Neural cell (in vitro differentiated cells): ENCODE data around the gene ANGPTL3. TPM values are rescaled to one million over a fixed set of nuclear protein-coding genes. Genes with fewer than 3 reads are reported as not detected.

Experiments used
- H2AFZ ChIP-seq: fragments of 200-600, 300-800 bp; sonication (generic), shearing (Covaris generic); 2 replicates; pipeline ENCODE4 v1.6.0; 2014; ENCODE audit warnings: low read depth, mild to moderate bottlenecking, antibody characterized with exemption, low read length, moderate library complexity
- H3F3A ChIP-seq: fragments of 200-600 bp; shearing (Covaris generic); 2 replicates; pipeline ENCODE4 v1.6.1; 2016; ENCODE audit warnings: mild to moderate bottlenecking, moderate library complexity, mixed read lengths, antibody characterized with exemption, low read length; ENCODE audit not compliant: insufficient read depth, poor library complexity, severe bottlenecking
- H3K27ac ChIP-seq: fragments of 200-600, 300-800 bp; sonication (generic), shearing (Covaris generic); 2 replicates; pipeline ENCODE4 v1.5.1; 2014; ENCODE audit warnings: mild to moderate bottlenecking, low read length, moderate library complexity
- H3K27me3 ChIP-seq: fragments of 300-800, 200-600 bp; sonication (generic), shearing (Covaris generic); 2 replicates; pipeline ENCODE4 v1.6.0; 2014; ENCODE audit warnings: mild to moderate bottlenecking, low read depth, low read length, moderate library complexity; ENCODE audit not compliant: insufficient read depth
- H3K36me3 ChIP-seq: fragments of 300-800, 200-600 bp; sonication (generic), shearing (Covaris generic); 2 replicates; pipeline ENCODE4 v1.5.1; 2014; ENCODE audit warnings: mild to moderate bottlenecking, antibody characterized with exemption, low read length, moderate library complexity; ENCODE audit not compliant: insufficient read depth
- H3K4me2 ChIP-seq: fragments of 300-800, 200-600 bp; sonication (generic), shearing (Covaris generic); 2 replicates; pipeline ENCODE4 v1.6.0; 2014; ENCODE audit warnings: mild to moderate bottlenecking, low read length
- H3K4me3 ChIP-seq: fragments of 300-800, 200-600 bp; sonication (generic), shearing (Covaris generic); 2 replicates; pipeline ENCODE4 v1.5.1; 2014; ENCODE audit warnings: mild to moderate bottlenecking, low read length, moderate library complexity
- H3K79me2 ChIP-seq: fragments of 200-600 bp; shearing (Covaris generic); replicated peaks from 2 replicates; pipeline ENCODE4 v1.6.0; 2014; ENCODE audit warnings: mild to moderate bottlenecking, low read length, moderate library complexity; ENCODE audit not compliant: insufficient read depth
- H3K9ac ChIP-seq: fragments of 300-800, 200-600 bp; sonication (generic), shearing (Covaris generic); 2 replicates; pipeline ENCODE4 v1.6.1; 2016; ENCODE audit warnings: mild to moderate bottlenecking, low read length, mixed read lengths
- H3K9me2 ChIP-seq: fragments of 200-600 bp; shearing (Covaris generic); 2 replicates; pipeline ENCODE4 v1.6.1; 2016; ENCODE audit warnings: mild to moderate bottlenecking, low read length, mixed read lengths; ENCODE audit not compliant: insufficient read depth
- H3K9me3 ChIP-seq: fragments of 200-600, 300-800 bp; sonication (generic), shearing (Covaris generic); 2 replicates; pipeline ENCODE4 v1.6.1; 2016; ENCODE audit warnings: mild to moderate bottlenecking, mixed run types, low read length, moderate library complexity, mixed read lengths
- H4K20me1 ChIP-seq: fragments of 200-600 bp; shearing (Covaris generic); 2 replicates; pipeline ENCODE4 v1.6.1; 2016; ENCODE audit warnings: mild to moderate bottlenecking, mixed run types; ENCODE audit not compliant: insufficient read depth
- CTCF ChIP-seq: fragments of 450-650 bp; IDR thresholded peaks from 2 replicates; pipeline ENCODE4 v1.5.1; 2014; ENCODE audit warnings: antibody characterized with exemption, mild to moderate bottlenecking, moderate library complexity; ENCODE audit not compliant: poor library complexity, severe bottlenecking
- EP300 ChIP-seq: fragments of 450-650 bp; conservative IDR thresholded peaks from 2 replicates; pipeline ENCODE4 v1.6.1; 2014; ENCODE audit warnings: antibody characterized with exemption, mild to moderate bottlenecking, moderate library complexity; ENCODE audit not compliant: poor library complexity, severe bottlenecking
- EZH2 ChIP-seq: fragments of 200-600, 300-800 bp; shearing (Covaris generic), sonication (generic); IDR thresholded peaks from 2 replicates; pipeline ENCODE4 v1.6.1; 2014; ENCODE audit warnings: antibody characterized with exemption, low read length, borderline replicate concordance, mild to moderate bottlenecking; ENCODE audit not compliant: insufficient read depth, poor library complexity, severe bottlenecking
- MXI1 ChIP-seq: fragments of 450-650 bp; conservative IDR thresholded peaks from 2 replicates; pipeline ENCODE4 v1.6.1; 2014; ENCODE audit warnings: antibody characterized with exemption, mild to moderate bottlenecking; ENCODE audit not compliant: poor library complexity, severe bottlenecking
- POLR2AphosphoS5 ChIP-seq: IDR thresholded peaks from 2 replicates; pipeline ENCODE4 v1.6.1; 2012
- RAD21 ChIP-seq: fragments of 450-650 bp; conservative IDR thresholded peaks from 2 replicates; pipeline ENCODE4 v1.6.1; 2014; ENCODE audit warnings: antibody characterized with exemption, mild to moderate bottlenecking, moderate library complexity
- REST ChIP-seq: IDR thresholded peaks from 2 replicates; pipeline ENCODE4 v1.6.1; 2012; ENCODE audit warnings: borderline replicate concordance
- SMC3 ChIP-seq: fragments of 450-650 bp; conservative IDR thresholded peaks from 2 replicates; pipeline ENCODE4 v1.6.1; 2014; ENCODE audit warnings: antibody characterized with exemption, mild to moderate bottlenecking, moderate library complexity; ENCODE audit not compliant: poor library complexity
- TAF1 ChIP-seq: IDR thresholded peaks from 2 replicates; pipeline ENCODE4 v1.6.1; 2012; ENCODE audit warnings: low read depth
- polyA plus RNA-seq: library from polyadenylated mRNA; depleted of rRNA; stranded (reverse); fragments of >200 nt; gene quantifications from 2 replicates; pipeline ENCODE4 v1.2.3, GENCODE V29; 2014

Gene ANGPTL3
- polyA plus RNA-seq, 1 donor from 2014 or later: not detected

- H3K79me2 ChIP-seq: no peaks in the 10 kb centered on the region
- no peaks in the 10 kb centered on the region for H3F3A ChIP-seq
- no peak overlapping the region for H3K27ac ChIP-seq
- H3K36me3 ChIP-seq: peaks cover 5% of the 10 kb centered on the region
- no peaks in the 10 kb centered on the region for H3K9me2 ChIP-seq
- TF ChIP-seq POLR2AphosphoS5 (no peak), MXI1 (no peak), SMC3 (no peak), CTCF (no peak), EZH2 (no peak), EP300 (no peak), TAF1 (no peak), RAD21 (no peak), REST (no peak)
- H3K9ac ChIP-seq: no peak overlapping the region
- no peak overlapping the region for H3K4me2 ChIP-seq
- H4K20me1 ChIP-seq: no peaks in the 10 kb centered on the region
- no peak overlapping the region for H3K4me3 ChIP-seq
- no peaks in the 10 kb centered on the region for H3K9me3 ChIP-seq
- no peaks in the 10 kb centered on the region for H3K27me3 ChIP-seq
- H2AFZ ChIP-seq: no peak overlapping the region
Observed at GRCh38 chr1:62595647-62596046, 1.7 kb upstream of the ANGPTL3 start.

- Histone ChIP-seq H3K36me3 (peaks cover 5% of the 10 kb centered on the region), H3K4me3 (no peak overlapping the region), H3K9me3 (no peaks in the 10 kb centered on the region), H2AFZ (no peak overlapping the region), H4K20me1 (no peaks in the 10 kb centered on the region), H3F3A (no peaks in the 10 kb centered on the region), H3K9ac (no peak overlapping the region), H3K4me2 (no peak overlapping the region), H3K27me3 (no peaks in the 10 kb centered on the region), H3K79me2 (no peaks in the 10 kb centered on the region), H3K9me2 (no peaks in the 10 kb centered on the region), H3K27ac (no peak overlapping the region)
- TF ChIP-seq MXI1 (no peak), CTCF (no peak), RAD21 (no peak), SMC3 (no peak), EZH2 (no peak), EP300 (no peak), TAF1 (no peak), POLR2AphosphoS5 (no peak), REST (no peak)
Observed at GRCh38 chr1:62599044-62599443, 1.7 kb downstream of the ANGPTL3 start.
